Astrocyte of the cerebellum (primary cell): ENCODE data around the gene S100A10.

Experiments used
- DNase-seq: peaks from one replicate; pipeline ENCODE4 v3.0.0-alpha.2; 2011; ENCODE audit warnings: low read depth
- H3K4me3 ChIP-seq: 2 replicates; pipeline ENCODE4 v1.5.1; 2011; ENCODE audit warnings: mild to moderate bottlenecking, low read depth, low read length, moderate library complexity
- in situ Hi-C: cut with HindIII; loops from 2 replicates; pipeline ENCODE4 v1.10.0; 2017; ENCODE audit warnings: low sequenced_read_pairs
- TF ChIP-seq, protein P1 (sequence below): IDR thresholded peaks from 2 replicates; pipeline ENCODE4 v1.5.1; 2012; ENCODE audit warnings: low read length, low read depth, moderate library complexity, mild to moderate bottlenecking; ENCODE audit errors: missing control alignments

Gene S100A10

DNA sequence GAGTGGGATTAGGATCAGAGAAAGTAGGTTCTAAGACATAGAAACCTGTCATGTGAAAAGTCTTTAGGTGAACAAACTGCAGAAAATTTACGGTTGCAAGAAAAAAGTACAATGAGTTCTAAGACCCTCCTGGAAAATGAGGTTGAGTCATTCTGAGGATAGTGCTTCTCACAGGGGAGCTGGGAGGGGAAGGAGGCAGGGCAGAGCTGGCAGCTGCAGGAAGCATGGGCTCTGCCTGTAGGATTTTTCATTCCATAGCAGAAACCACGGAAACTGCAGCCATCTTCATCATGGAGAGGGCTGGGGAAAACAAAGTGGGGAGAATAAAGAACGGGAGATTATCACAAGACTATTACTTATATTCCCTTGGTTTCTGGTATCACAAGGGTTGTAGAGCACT lies 58.5 kb downstream of the S100A10 start:
- H3K4me3 ChIP-seq = no peak overlapping the region
- TF ChIP-seq, protein P1, sequence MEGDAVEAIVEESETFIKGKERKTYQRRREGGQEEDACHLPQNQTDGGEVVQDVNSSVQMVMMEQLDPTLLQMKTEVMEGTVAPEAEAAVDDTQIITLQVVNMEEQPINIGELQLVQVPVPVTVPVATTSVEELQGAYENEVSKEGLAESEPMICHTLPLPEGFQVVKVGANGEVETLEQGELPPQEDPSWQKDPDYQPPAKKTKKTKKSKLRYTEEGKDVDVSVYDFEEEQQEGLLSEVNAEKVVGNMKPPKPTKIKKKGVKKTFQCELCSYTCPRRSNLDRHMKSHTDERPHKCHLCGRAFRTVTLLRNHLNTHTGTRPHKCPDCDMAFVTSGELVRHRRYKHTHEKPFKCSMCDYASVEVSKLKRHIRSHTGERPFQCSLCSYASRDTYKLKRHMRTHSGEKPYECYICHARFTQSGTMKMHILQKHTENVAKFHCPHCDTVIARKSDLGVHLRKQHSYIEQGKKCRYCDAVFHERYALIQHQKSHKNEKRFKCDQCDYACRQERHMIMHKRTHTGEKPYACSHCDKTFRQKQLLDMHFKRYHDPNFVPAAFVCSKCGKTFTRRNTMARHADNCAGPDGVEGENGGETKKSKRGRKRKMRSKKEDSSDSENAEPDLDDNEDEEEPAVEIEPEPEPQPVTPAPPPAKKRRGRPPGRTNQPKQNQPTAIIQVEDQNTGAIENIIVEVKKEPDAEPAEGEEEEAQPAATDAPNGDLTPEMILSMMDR = no peak
- in situ Hi-C loops = no loop called here
- no peak for DNase-seq

DNA sequence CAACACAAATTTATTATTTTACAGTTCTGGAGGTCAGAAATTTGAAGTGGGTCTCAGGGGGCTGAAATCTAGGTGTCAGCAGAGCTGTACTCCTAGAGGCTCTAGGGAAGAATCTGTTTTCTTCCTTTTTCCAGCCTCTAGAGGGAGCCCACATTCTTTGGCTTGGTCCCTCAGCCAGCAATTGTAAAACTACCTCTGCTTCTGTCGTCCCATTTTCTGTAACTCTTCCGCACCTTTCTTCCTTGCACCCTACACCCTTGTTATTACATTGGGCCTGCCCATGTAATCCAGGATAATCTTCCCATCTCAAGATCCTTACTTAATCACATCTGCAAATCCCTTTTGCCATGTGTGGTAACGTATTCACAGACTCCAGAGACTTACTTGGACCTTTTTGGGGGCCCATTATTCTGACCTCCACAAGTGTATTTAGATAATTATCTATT lies 59.6 kb downstream of the S100A10 start:
- H3K4me3 ChIP-seq = no peak overlapping the region
- TF ChIP-seq, protein P1 = peak; percentile 88
- DNase-seq = no peak
- in situ Hi-C loops = no loop called here
